Smooth muscle cell of the brain vasculature (primary cell): ENCODE results near the gene RGL1.

Experiments
- DNase-seq: peaks from one replicate; pipeline ENCODE4 v3.0.0-alpha.2; 2012; ENCODE audit warnings: low read depth, low spot score

Gene RGL1

GRCh38 chr1:183864611-183865010 is 59.7 kb downstream of the RGL1 start:
- DNase-seq = no peak

- DNase-seq = no peak
These were observed 64.3 kb downstream of the RGL1 start for GRCh38 chr1:183869230-183869629.

- no peak for DNase-seq
These were observed 64.7 kb downstream of the RGL1 start for GRCh38 chr1:183869664-183870063.

GRCh38 chr1:183870351-183871077 is 65.6 kb downstream of the RGL1 start:
- DNase-seq = no peak

- peak; percentile 80 for DNase-seq
These were observed 66.2 kb downstream of the RGL1 start for GRCh38 chr1:183871142-183871541.

- DNase-seq = no peak
These were observed 66.7 kb downstream of the RGL1 start for GRCh38 chr1:183871601-183872000.

GRCh38 chr1:183872403-183872802 is 67.5 kb downstream of the RGL1 start:
- DNase-seq = no peak

GRCh38 chr1:183873642-183874041 is 68.7 kb downstream of the RGL1 start:
- DNase-seq = no peak

- no peak for DNase-seq
These were observed 71.4 kb downstream of the RGL1 start for GRCh38 chr1:183876309-183876708.

GRCh38 chr1:183877053-183877720 is 72.3 kb downstream of the RGL1 start:
- DNase-seq = no peak

GRCh38 chr1:183879494-183879893 is 74.6 kb downstream of the RGL1 start:
- no peak for DNase-seq

GRCh38 chr1:183879966-183880365 is 75.0 kb downstream of the RGL1 start:
- no peak for DNase-seq

GRCh38 chr1:183880531-183881243 is 75.8 kb downstream of the RGL1 start:
- no peak for DNase-seq

GRCh38 chr1:183881387-183882131 is 76.6 kb downstream of the RGL1 start:
- no peak for DNase-seq

GRCh38 chr1:183882335-183883167 is 77.6 kb downstream of the RGL1 start:
- no peak for DNase-seq

- no peak for DNase-seq
These were observed 78.7 kb downstream of the RGL1 start for GRCh38 chr1:183883623-183884022.

- no peak for DNase-seq
These were observed 79.6 kb downstream of the RGL1 start for GRCh38 chr1:183884526-183884925.

- no peak for DNase-seq
These were observed 80.3 kb downstream of the RGL1 start for GRCh38 chr1:183885142-183885735.

- DNase-seq = no peak
These were observed 81.3 kb downstream of the RGL1 start for GRCh38 chr1:183886083-183886828.

GRCh38 chr1:183886853-183887252 is 81.9 kb downstream of the RGL1 start:
- no peak for DNase-seq
